HG03064 (cell line): Measurements from ENCODE around the gene MAP3K13.
"Not testable (repeated sequence)": the region's sequence is repeated elsewhere in the genome, so short reads cannot be mapped to it uniquely, and the experiment has no call there.

Experiments used
- ATAC-seq: cut with Tn5 transposase; IDR thresholded peaks from one replicate; pipeline ENCODE4 v1.9.1; 2021; ENCODE audit warnings: low read depth; ENCODE audit not compliant: unreplicated experiment

The MAP3K13 gene

DNA sequence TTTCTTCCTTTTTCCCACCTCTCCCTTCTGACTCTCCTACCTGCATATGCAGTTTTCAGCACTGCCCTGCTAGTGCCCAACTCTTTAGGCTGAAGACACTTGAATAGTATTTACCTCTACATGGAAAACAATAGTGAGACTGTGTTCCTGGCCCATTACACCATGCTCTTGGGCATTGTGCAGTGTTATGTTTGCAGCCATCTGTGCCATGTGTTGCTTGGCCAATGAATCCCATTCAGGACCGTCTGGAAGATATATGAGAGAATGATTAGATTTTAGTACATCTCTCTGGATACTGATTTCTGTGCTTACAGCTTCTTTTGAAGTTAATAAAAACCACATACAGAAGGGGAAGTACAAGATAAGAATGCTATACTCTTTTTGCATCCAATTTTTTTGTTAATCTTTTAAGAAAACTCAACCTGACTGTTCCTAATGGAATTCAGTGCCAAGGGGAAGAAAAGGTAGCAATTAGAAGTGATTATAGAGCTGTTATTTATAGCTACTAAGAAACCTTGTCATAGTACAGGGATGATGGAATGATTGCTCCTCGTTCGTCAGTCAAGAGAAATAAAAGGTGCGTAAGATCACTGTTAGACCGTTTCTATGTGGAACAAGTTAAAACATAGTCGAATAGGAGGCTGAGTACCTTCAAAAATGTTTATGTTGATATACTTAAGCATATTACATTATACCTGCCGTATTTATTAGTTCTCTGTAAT lies 77.0 kb downstream of the MAP3K13 start:
- ATAC-seq, result no peak

DNA sequence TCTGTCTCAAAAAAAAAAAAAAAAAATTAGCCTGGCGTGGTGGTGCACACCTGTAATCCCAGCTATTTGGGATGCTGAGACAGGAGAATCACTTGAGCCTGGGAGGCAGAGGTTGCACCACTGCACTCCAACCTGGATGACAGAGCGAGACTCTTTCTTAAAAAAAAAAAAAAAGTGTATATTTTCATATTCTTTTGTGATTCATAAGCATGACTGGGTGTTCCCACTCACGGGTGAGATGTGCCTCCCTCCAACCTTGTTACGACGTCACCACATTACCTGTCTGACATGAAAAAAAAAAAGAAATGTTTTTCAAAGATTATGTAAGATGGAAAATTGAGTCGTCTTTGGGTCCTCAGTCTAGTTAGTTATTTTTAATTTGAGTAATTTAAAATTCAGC lies 79.1 kb downstream of the MAP3K13 start:
- ATAC-seq, result no peak

DNA sequence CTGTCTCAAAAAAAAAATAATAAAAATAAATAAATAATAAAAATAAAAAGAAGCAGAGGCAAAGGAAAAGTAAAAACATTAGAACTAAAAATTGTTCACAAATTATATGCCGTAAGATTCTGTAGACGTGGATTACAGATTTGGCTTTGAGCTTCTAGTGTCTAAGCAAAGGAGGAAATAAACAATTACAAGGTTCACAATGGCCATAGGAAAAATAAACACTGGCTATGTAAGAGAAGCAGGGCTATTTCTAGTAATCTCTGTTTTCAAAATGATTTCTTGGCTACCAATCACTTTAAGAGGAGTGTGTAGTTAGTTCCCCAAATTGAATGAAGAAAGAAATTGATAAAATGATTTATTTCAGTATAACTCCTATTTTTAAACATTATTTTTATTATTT lies 81.4 kb downstream of the MAP3K13 start:
- ATAC-seq, result no peak

- ATAC-seq, result no peak
Measured at GRCh38 chr3:185448107-185448506, 85.2 kb downstream of the MAP3K13 start.

GRCh38 chr3:185451432-185451831 lies 88.5 kb downstream of the MAP3K13 start:
- not testable (repeated sequence) for ATAC-seq

DNA sequence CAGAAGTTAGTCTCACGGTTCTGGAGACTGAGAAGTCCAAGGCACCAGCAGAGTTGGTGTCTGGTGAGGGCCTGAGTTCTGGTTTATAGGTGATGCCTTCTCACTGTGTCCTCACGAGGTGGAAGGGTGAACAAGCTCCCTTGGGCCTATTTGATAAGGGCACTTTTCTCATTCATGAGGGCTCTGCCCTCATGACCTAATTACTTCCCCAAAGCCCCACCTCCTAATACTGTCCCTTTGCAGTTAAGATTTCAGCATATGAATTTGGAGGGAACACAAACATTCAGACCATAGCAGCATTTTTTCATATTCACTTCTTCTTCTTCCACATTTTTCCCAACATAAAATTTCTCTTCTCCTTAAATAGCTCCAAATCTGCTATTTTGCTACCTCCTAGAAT lies 94.4 kb downstream of the MAP3K13 start:
- ATAC-seq, result no peak

- no peak for ATAC-seq
Measured at GRCh38 chr3:185460309-185460708, 97.4 kb downstream of the MAP3K13 start.

DNA sequence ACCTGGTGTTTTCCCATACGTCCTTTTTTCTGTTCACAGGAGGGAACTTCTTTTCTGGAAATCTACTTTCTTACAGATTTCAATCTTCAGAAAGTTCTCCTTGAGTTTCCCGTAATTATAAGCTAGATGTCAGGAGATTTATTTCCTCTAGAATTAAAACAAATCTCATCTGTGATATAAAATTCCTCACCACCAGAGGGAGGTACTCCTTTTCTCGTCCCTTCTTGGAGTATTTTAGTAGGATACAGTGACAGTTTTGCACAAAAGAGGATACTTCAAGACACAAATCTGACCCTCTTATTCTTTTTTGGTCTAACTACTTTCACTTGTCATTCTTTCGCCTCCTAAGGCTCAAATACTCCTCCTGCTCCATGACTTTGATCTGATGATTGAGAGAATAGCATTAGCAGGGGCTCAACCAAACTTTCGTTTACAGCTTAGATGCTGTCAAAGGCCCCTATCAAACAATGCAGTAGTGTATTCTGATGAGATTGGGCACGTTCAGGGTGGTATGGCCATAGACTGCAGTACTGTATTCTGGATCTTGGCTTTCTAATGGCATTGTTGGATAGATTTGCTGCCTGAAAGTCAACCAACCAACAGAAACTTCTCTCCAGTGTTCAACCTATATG lies 97.9 kb downstream of the MAP3K13 start:
- ATAC-seq, result no peak

- no peak for ATAC-seq
Measured at GRCh38 chr3:185465471-185465870, 102.5 kb downstream of the MAP3K13 start.

- ATAC-seq, result not testable (repeated sequence)
Measured at GRCh38 chr3:185466123-185466522, 103.2 kb downstream of the MAP3K13 start.

DNA sequence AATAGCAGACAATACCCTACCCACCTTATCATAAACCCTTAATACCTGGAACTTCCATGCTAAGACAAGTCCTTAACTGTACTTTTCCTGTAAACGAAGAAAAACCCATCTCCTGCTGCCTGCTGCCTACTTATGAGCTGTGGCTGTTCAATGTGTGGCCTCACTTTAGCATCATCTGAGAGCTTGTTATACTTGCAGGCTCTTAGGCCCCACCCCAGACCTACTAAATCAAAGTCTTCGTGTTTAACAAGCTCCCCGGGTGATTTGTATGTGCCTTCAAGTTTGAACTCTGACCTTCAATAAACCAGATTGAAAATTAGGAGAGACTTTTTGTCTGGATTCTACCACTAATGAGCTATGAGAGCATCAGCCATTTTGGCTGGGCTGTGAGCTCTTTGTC lies 106.6 kb downstream of the MAP3K13 start:
- no peak for ATAC-seq

GRCh38 chr3:185470323-185470722 lies 107.4 kb downstream of the MAP3K13 start:
- no peak for ATAC-seq

DNA sequence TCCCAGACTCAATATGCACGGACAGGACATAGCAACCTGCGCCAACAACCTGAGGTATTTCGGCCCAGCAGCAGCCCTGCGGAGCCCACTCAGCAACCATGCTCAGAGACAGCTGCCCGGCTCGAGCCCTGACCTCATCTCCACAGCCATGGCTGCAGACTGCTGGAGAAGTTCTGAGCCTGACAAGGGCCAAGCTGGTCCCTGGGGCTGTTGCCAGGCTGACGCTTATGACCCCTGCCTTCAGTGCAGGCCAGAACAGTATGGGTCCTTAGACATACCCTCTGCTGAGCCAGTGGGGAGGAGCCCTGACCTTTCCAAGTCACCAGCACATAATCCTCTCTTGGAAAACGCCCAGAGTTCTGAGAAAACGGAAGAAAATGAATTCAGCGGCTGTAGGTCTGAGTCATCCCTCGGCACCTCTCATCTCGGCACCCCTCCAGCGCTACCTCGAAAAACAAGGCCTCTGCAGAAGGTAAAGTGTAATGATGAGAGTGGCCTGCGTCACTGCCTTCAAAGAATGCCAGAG lies 110.4 kb downstream of the MAP3K13 start:
- ATAC-seq, result no peak

- ATAC-seq, result not testable (repeated sequence)
Measured at GRCh38 chr3:185474922-185475321, 112.0 kb downstream of the MAP3K13 start.

GRCh38 chr3:185477316-185477715 lies 114.4 kb downstream of the MAP3K13 start:
- ATAC-seq, result no peak

GRCh38 chr3:185479373-185479945 lies 116.5 kb downstream of the MAP3K13 start:
- no peak for ATAC-seq

DNA sequence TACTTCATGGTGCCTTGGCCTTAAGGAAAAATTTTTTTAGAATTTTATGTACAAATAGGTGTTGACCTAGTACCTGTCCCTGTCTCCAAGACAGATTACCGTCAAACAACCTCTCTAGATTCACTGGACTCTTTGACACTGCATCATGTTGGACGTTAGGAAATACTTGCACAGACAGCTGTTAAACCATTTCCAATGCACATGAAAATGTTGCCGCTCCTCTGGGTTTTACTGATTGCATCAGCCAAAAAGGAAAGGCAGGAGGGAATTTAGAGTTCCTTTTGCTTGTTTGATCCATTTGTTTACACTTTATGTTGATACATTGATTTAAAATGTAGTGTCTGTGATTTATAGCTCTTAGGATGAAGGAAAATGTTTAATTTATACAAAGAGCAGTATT lies 121.4 kb downstream of the MAP3K13 start:
- no peak for ATAC-seq

GRCh38 chr3:185486394-185486793 lies 123.5 kb downstream of the MAP3K13 start:
- ATAC-seq, result no peak

GRCh38 chr3:185488465-185488864 lies 125.5 kb downstream of the MAP3K13 start:
- no peak for ATAC-seq

DNA sequence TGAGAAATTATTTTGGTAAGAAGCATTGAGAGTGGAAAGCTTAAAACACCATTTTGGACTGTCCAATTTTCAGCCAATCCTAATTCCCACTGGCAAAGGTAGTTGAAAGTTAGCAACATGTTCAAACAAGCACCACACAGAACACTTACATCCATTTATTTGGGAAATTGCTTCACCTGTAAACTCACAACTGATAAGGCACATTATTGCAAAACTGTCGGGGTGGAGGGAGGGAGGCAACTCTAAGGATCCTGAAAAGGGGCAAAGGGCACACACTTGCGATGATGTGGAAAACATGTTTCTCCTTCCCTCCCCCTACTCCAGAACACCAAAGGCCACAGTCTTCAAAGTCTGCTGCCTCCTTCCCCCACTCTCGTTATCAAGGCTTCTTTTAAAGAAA lies 126.5 kb downstream of the MAP3K13 start:
- no peak for ATAC-seq

DNA sequence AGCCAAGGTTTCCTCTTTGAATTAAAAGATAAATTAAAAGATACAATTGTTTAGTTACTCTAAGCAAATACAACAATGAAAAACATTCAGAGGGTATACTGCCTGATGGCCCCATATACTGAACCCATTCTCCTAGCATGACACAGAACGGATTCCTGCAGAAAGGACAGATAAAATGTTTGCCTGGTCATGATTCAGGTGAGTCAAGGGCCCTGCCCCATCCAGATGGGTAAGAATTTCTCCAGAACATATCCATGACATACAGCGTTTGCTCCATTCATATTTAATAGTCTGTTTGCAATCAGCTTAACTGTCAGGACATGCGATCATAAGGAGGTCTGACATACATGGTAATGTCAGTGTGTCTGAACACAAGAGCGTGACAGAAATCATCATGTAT lies 127.3 kb downstream of the MAP3K13 start:
- no peak for ATAC-seq
